Ectodermal cell (in vitro differentiated cells): ENCODE data around the gene FYB2.

Experiments
- H3K27ac ChIP-seq: 2 replicates; pipeline ENCODE4 v1.7.0; 2013; ENCODE audit warnings: mild to moderate bottlenecking, low read depth, low read length; ENCODE audit not compliant: insufficient read depth, poor library complexity, severe bottlenecking
- H3K27me3 ChIP-seq: 2 replicates; pipeline ENCODE4 v1.7.0; 2013; ENCODE audit warnings: mild to moderate bottlenecking, low read length; ENCODE audit not compliant: insufficient read depth, control insufficient read depth, poor library complexity, severe bottlenecking
- H3K36me3 ChIP-seq: one replicate; pipeline ENCODE4 v1.7.0; 2013; ENCODE audit warnings: low read length; ENCODE audit not compliant: control insufficient read depth, insufficient read depth
- H3K4me1 ChIP-seq: one replicate; pipeline ENCODE4 v1.7.0; 2013; ENCODE audit warnings: low read length; ENCODE audit not compliant: control insufficient read depth, insufficient read depth
- H3K4me3 ChIP-seq: 2 replicates; pipeline ENCODE4 v1.7.0; 2013; ENCODE audit warnings: low read depth, low read length, control low read depth; ENCODE audit not compliant: insufficient read depth
- H3K9me3 ChIP-seq: 2 replicates; pipeline ENCODE4 v1.7.0; 2013; ENCODE audit warnings: mild to moderate bottlenecking, low read length, moderate library complexity; ENCODE audit not compliant: control insufficient read depth
- WGBS, 2 experiments: methylation state at CpG; one replicate each; pipeline ENCODE4 v1.1.7; 2013; ENCODE audit warnings: missing lambda C conversion rate in 2 of 2; 5-methylcytosine and 5-hydroxymethylcytosine counted together

FYB2 gene

DNA sequence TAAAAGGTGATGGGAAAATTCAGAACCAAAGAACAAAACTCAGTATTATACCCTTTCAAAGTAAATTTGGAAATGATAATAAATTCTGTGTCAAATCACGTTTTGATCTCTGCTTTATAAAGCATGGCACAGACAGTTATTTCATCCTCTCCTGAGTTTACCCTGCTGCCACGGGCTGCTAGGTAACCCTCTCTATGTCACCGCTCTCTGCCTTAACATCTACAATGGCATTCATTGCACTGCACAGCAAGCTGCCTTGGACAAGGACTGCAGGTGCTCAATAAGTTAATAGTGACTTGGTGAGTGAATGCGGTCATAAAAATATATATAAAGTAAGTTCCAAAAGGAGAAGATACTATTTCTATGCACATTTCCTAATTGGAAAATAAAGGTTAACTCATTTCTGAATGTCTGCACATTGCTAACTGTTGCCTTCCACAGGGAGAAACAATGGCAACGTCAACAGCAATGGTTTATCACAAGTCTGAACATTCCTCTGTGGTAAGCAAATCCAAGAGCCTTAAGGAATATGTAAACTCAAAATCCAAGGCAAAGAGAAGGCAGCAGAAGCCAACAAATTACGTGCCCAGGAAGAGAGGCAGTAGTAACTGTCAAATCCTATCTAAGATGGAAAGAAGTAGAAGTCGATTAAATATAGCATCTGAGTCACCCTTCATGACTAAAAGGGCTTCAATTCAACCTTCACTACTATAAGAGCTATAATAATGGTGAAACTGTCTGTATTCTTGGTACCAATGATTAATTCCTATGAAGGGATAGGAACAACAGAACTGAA lies 19.4 kb downstream of the FYB2 start:
- H3K36me3 ChIP-seq: no peaks in the 10 kb centered on the region
- H3K27me3 ChIP-seq: no peaks in the 10 kb centered on the region
- 85 to 88% methylated on average over 5 to 6 of the region's 7 CpGs for WGBS, 2 experiments
- no peak overlapping the region for H3K4me3 ChIP-seq
- no peaks in the 10 kb centered on the region for H3K9me3 ChIP-seq
- no peak overlapping the region for H3K27ac ChIP-seq
- peaks cover 22% of the 10 kb centered on the region for H3K4me1 ChIP-seq

DNA sequence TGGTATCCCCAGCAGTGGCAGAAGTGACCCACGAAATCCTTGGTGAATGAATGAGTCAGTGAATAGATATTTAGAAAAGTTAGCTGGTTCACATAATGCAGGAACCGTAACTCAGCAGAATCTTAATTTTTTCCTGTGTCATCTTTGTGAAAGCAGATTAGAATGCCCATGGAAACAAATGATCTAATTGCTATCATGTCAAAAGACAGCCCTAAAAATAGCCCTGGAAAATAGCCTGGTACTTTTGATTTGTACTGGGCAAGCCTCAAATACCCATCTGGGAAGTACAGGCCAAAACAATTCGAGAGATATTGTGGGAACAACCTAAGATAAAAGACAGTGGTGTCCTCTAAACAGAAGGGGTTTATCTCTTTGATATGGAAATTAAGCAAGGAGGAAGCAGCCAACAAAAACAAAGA lies 21.1 kb downstream of the FYB2 start:
- Histone ChIP-seq H3K9me3 (no peaks in the 10 kb centered on the region), H3K4me1 (peaks cover 22% of the 10 kb centered on the region), H3K27ac (no peak overlapping the region), H3K36me3 (no peaks in the 10 kb centered on the region), H3K27me3 (no peaks in the 10 kb centered on the region), H3K4me3 (no peak overlapping the region)
- WGBS, 2 experiments: 39 to 43% methylated on average over 3 of the region's 3 CpGs

DNA sequence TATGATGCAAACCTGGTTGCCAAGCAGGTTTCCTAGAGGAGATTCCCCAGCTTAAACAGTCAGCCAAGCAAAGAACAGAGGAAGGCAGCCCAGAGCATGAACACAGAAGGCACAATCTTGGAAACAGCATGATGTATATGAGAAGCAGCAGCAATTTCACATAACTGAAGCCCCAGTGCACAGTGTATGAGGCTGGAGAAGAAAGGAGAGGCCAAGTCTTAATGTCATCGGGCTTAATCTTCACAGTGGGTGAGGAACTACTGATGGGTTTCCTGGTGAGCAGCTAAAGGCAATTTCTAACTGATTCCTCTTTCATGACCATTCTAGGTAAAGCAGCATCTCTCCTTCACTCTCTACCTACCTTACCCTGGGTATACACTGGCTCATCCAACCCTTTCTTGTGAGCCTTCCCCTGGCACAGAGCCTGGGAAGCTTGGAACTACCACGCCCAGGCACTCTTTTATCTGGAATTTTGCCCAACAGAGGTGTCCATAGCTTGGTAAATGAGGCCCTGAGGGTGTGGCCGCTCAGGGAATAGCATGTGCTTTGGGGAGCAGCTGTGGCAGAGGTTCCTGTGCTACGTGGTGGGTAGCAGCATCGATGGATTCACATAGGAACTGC lies 22.0 kb downstream of the FYB2 start:
- 79 to 82% methylated on average over 5 of the region's 5 CpGs for WGBS, 2 experiments
- Histone ChIP-seq H3K9me3 (no peaks in the 10 kb centered on the region), H3K27me3 (no peaks in the 10 kb centered on the region), H3K36me3 (no peaks in the 10 kb centered on the region), H3K27ac (no peak overlapping the region), H3K4me3 (no peak overlapping the region), H3K4me1 (peaks cover 22% of the 10 kb centered on the region)

DNA sequence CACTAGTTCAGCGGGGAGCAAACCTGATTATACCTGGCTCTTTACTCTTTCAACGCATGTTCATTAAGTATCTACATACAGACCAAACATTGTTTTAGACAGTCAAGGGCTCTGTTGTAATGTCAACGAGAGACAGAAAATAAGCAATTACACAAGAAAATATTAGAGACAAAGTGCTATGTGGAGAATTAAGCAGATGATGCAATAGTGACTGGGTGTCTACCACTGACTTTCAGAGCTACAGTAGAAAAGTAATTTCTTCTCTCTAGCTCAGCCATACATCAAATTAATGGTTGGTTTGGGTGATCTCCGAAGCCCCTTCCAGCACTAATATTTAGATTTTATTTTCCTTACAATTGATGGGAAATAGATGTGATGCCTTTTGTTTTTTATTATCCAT lies 23.3 kb downstream of the FYB2 start:
- Histone ChIP-seq H3K36me3 (no peaks in the 10 kb centered on the region), H3K4me1 (peaks cover 22% of the 10 kb centered on the region), H3K27me3 (no peaks in the 10 kb centered on the region), H3K4me3 (no peak overlapping the region), H3K9me3 (no peaks in the 10 kb centered on the region), H3K27ac (no peak overlapping the region)
- 98 to 99% methylated on average over 3 of the region's 4 CpGs for WGBS, 2 experiments

DNA sequence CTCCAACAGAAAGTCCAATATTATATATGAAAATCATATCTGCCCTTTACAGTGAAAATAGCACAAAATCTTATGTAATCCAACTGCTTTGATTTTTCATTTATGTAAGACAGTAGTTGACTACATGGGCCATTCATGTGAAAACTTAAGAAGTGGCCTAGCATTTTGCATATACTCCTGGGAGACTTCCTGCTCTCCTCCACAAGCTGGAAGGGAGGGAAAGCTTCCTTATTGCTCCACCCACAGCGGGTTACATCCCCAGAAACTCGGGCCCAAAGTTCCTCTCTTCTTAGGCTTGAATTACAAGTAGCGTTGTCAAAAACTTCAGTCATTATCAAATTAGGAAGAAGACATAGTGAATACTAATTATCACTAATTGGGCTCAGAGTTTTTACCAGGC lies 29.2 kb downstream of the FYB2 start:
- H3K36me3 ChIP-seq: no peaks in the 10 kb centered on the region
- no peak overlapping the region for H3K4me3 ChIP-seq
- H3K4me1 ChIP-seq: no peaks in the 10 kb centered on the region
- H3K9me3 ChIP-seq: no peaks in the 10 kb centered on the region
- 80 to 90% methylated on average over 3 of the region's 3 CpGs for whole genome bisulfite sequencing, 2 experiments
- no peak overlapping the region for H3K27ac ChIP-seq
- no peaks in the 10 kb centered on the region for H3K27me3 ChIP-seq

DNA sequence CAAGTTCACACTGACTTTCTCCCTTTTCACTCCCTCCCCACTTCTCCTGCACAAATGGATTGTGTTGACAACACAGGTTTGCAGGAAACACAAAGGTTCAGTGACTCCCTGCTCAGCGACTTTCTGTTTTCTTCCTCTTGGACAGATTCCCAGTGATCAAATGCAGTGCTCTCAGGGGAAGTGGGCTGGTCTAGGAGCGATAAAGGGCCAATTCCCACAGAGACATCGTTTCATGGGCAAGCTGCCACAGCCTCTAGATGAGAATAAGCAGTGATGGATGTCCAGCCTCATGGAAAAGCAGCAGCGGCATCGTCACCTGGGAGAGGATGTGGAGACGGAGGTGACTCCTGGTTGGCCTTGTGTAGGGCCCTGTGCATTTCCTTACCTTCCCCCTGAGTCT lies 30.6 kb downstream of the FYB2 start:
- Histone ChIP-seq H3K36me3 (no peaks in the 10 kb centered on the region), H3K4me3 (no peak overlapping the region), H3K4me1 (no peaks in the 10 kb centered on the region), H3K27ac (no peak overlapping the region), H3K9me3 (no peaks in the 10 kb centered on the region), H3K27me3 (no peaks in the 10 kb centered on the region)
- 91 to 93% methylated on average over 6 of the region's 6 CpGs for WGBS, 2 experiments

DNA sequence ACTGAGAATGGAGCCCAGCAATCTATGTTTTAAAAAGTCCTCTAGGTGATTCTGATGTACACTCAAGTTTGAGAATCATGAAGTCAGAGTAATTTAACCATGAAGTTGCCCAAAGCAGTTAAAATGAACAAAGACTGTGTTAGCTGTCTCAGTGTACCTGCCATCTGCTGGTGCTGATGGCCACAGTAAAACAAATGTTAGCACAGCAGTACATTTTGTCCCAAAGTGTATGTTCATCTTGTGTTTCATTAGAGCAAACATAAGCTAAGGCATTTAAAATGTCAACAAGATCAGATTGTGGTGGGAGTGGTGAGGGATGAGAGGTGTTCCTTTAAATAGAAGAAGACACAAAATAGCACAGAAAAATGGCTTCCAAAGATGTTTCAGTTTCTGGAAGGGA lies 31.1 kb downstream of the FYB2 start:
- no peaks in the 10 kb centered on the region for H3K9me3 ChIP-seq
- H3K36me3 ChIP-seq: no peaks in the 10 kb centered on the region
- H3K4me1 ChIP-seq: no peaks in the 10 kb centered on the region
- no peak overlapping the region for H3K27ac ChIP-seq
- no peak overlapping the region for H3K4me3 ChIP-seq
- no peaks in the 10 kb centered on the region for H3K27me3 ChIP-seq

DNA sequence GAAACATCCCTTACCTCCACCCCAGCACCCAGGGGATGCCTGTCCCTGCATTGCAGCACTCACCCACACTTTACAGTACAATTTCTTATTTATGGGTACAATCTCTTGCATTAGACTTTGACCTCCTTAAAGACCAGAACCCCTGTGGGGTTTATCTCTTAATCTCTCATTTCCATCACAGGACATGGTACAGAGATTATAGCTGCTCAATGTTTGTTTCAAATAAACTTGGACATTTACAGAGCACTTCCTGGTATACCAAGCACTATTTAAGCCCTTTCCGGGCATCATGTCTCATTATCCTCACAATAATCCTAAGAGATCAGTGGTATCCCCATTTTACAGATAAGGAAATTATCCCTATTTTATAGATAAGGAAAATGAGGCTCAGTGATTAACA lies 31.9 kb downstream of the FYB2 start:
- WGBS, 2 experiments: 90 to 100% methylated on average over 1 of the region's 1 CpG
- Histone ChIP-seq H3K27ac (no peak overlapping the region), H3K27me3 (no peaks in the 10 kb centered on the region), H3K9me3 (no peaks in the 10 kb centered on the region), H3K36me3 (no peaks in the 10 kb centered on the region), H3K4me1 (no peaks in the 10 kb centered on the region), H3K4me3 (no peak overlapping the region)

DNA sequence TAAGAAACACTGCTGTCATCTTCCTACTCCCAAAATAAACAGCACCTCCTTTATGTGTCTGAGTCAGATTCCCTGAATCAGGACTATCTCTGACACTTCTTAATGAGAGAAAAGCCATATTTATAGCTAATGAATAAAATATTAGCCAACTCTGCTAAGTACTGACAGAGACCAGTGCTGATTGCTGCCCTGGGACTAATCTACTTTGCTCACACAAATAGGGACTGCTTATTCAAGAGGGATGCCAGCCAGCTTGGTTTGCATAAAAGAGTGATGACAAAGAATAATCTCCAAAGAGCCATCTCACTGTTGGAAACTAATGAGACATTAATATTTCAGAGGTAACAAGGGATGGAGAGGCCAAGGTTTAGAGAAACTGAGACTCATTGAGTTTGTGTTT lies 36.4 kb downstream of the FYB2 start:
- Histone ChIP-seq H3K36me3 (no peaks in the 10 kb centered on the region), H3K4me1 (no peaks in the 10 kb centered on the region), H3K9me3 (no peaks in the 10 kb centered on the region), H3K4me3 (no peak overlapping the region), H3K27ac (no peak overlapping the region), H3K27me3 (no peaks in the 10 kb centered on the region)

DNA sequence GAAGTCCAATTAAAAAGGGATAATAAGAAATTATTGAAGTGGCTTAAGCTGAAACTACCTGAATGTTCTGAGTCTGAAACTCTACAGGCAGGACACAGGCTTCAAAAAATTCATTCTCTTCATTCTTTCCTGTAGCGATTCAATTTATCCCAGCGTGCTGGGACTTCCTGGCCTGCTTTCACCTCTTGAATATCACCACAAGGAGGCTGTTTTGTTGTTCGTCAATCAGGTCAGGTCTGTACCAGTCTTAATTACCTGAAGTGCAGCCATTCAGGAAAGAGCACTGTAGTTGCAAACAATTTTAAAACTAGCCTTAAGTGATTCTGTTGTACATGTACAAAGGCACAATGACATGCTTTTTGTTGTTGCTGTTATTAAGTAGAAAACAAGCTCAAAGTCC lies 38.4 kb downstream of the FYB2 start:
- WGBS, 2 experiments: 60 to 75% methylated on average over 3 of the region's 3 CpGs
- H3K36me3 ChIP-seq: no peaks in the 10 kb centered on the region
- H3K4me3 ChIP-seq: no peak overlapping the region
- no peaks in the 10 kb centered on the region for H3K9me3 ChIP-seq
- no peaks in the 10 kb centered on the region for H3K27me3 ChIP-seq
- H3K27ac ChIP-seq: no peak overlapping the region
- H3K4me1 ChIP-seq: no peaks in the 10 kb centered on the region
